H1 (cell line): Measurements from ENCODE around the gene EVI5. TPM values are rescaled to one million over a fixed set of nuclear protein-coding genes. Genes with fewer than 3 reads are reported as not detected.

Experiments used
- CTCF ChIA-PET: fragments of 300-600 bp; sonication (Branson Sonifier 250); formaldehyde crosslinking; loops from one replicate; lab custom pipeline; 2021; ENCODE audit not compliant: partially characterized antibody; lab: Charles Lee
- POLR2A ChIA-PET: fragments of 300-600 bp; sonication (Branson Sonifier 250); formaldehyde crosslinking; loops from one replicate; lab custom pipeline; 2021; ENCODE audit warnings: inconsistent platforms; ENCODE audit not compliant: partially characterized antibody; lab: Charles Lee
- DNase-seq, 2 experiments: peaks; one replicate each; pipeline versions ENCODE4 v3.0.0 to v3.0.0-alpha.2; 2010 to 2022; ENCODE audit warnings: low spot score in 2 of 2, low read depth in 1 of 2, mixed read lengths in 1 of 2
- FAIRE-seq: peaks from 2 replicates; lab custom pipeline; 2011; peaks lifted over from hg19 to GRCh38; lab: Jason Lieb, UNC
- H2AFZ ChIP-seq: 2 replicates; pipeline ENCODE4 v1.8.1; 2012; ENCODE audit warnings: low read length, inconsistent platforms
- H2AK5ac ChIP-seq: 2 replicates; pipeline ENCODE4 v1.6.1; 2013; ENCODE audit warnings: low read depth, low read length
- H2BK120ac ChIP-seq: replicated peaks from 2 replicates; pipeline ENCODE3; 2013; ENCODE audit warnings: low read depth, low read length, inconsistent platforms
- H2BK12ac ChIP-seq: 2 replicates; pipeline ENCODE4 v1.6.1; 2013; ENCODE audit warnings: low read depth, low read length
- H2BK15ac ChIP-seq: 2 replicates; pipeline ENCODE4 v1.6.1; 2013; ENCODE audit warnings: low read length
- H2BK20ac ChIP-seq: 2 replicates; pipeline ENCODE4 v1.6.1; 2013; ENCODE audit warnings: low read length
- H2BK5ac ChIP-seq: 2 replicates; pipeline ENCODE4 v1.6.1; 2013; ENCODE audit warnings: low read depth, low read length
- H3K14ac ChIP-seq: 2 replicates; pipeline ENCODE4 v1.6.1; 2013; ENCODE audit warnings: inconsistent platforms; ENCODE audit not compliant: insufficient read length
- H3K18ac ChIP-seq: 2 replicates; pipeline ENCODE4 v1.6.1; 2013; ENCODE audit warnings: low read length; ENCODE audit errors: extremely low read depth
- H3K23ac ChIP-seq: 2 replicates; pipeline ENCODE4 v1.6.1; 2013; ENCODE audit warnings: inconsistent platforms; ENCODE audit not compliant: insufficient read length
- H3K23me2 ChIP-seq: 2 replicates; pipeline ENCODE4 v1.6.1; 2013; ENCODE audit warnings: low read depth, low read length
- H3K27ac ChIP-seq: 2 replicates; pipeline ENCODE4 v1.6.1; 2011; ENCODE audit warnings: low read depth, low read length, inconsistent platforms
- H3K27me3 ChIP-seq, 4 experiments: replicated peaks in 1 of 4; 1 replicate in 1 of 4; 2 replicates in 3 of 4; pipeline versions ENCODE4 v1.6.1 to v1.8.1; 2011 to 2013; ENCODE audit warnings: low read length in 3 of 4, mild to moderate bottlenecking in 3 of 4, inconsistent platforms in 2 of 4, mixed read lengths in 2 of 4, moderate library complexity in 1 of 4; ENCODE audit not compliant: control insufficient read depth in 3 of 4, insufficient read depth in 3 of 4; ENCODE audit errors: extremely low read depth in 1 of 4
- H3K36me3 ChIP-seq, 4 experiments: 2 replicates each; pipeline versions ENCODE4 v1.6.1 to v1.8.1; 2011 to 2013; ENCODE audit warnings: mild to moderate bottlenecking in 4 of 4, low read length in 3 of 4, moderate library complexity in 2 of 4, control low read depth in 1 of 4, inconsistent platforms in 1 of 4; ENCODE audit not compliant: insufficient read depth in 4 of 4, control insufficient read depth in 2 of 4
- H3K4ac ChIP-seq: replicated peaks from 2 replicates; pipeline ENCODE3; 2013; ENCODE audit warnings: low read length, low read depth, mixed read lengths, inconsistent platforms; ENCODE audit not compliant: insufficient read length
- H3K4me1 ChIP-seq, 4 experiments: replicated peaks in 1 of 4; 1 replicate in 1 of 4; 2 replicates in 3 of 4; pipeline versions ENCODE4 v1.6.1 to v1.8.1; 2011 to 2013; ENCODE audit warnings: low read length in 3 of 4, inconsistent platforms in 2 of 4, mixed read lengths in 1 of 4; ENCODE audit not compliant: insufficient read depth in 4 of 4, control insufficient read depth in 3 of 4
- H3K4me2 ChIP-seq, 2 experiments: 2 replicates each; pipeline versions ENCODE4 v1.6.1 to v1.8.1; 2011 to 2013; ENCODE audit warnings: low read depth in 2 of 2, low read length in 2 of 2, control low read depth in 1 of 2, inconsistent platforms in 1 of 2, mild to moderate bottlenecking in 1 of 2; ENCODE audit not compliant: insufficient read depth in 1 of 2
- H3K4me3 ChIP-seq, 4 experiments: fragments of 200-600, 300-600 bp in 1 of 4; sonication (generic), shearing (Covaris generic), sonication (Bioruptor Twin) in 1 of 4; 2 replicates each; pipeline versions ENCODE4 v1.5.1 to v1.8.1; 2011 to 2016; ENCODE audit warnings: low read length in 4 of 4, low read depth in 3 of 4, control low read depth in 2 of 4, inconsistent platforms in 2 of 4, mild to moderate bottlenecking in 2 of 4, mixed read lengths in 1 of 4, moderate library complexity in 1 of 4; ENCODE audit not compliant: insufficient read depth in 2 of 4; ENCODE audit errors: extremely low read depth in 1 of 4
- H3K56ac ChIP-seq: replicated peaks from 2 replicates; pipeline ENCODE3; 2013; ENCODE audit warnings: low read depth, mild to moderate bottlenecking, mixed read lengths, low read length, inconsistent platforms; ENCODE audit not compliant: insufficient read length
- H3K79me1 ChIP-seq: 2 replicates; pipeline ENCODE4 v1.6.1; 2013; ENCODE audit warnings: low read depth, low read length, control low read depth
- H3K79me2 ChIP-seq, 2 experiments: 2 replicates each; pipeline versions ENCODE4 v1.6.1 to v1.8.1; 2012 to 2013; ENCODE audit warnings: low read length in 2 of 2, mild to moderate bottlenecking in 2 of 2, inconsistent platforms in 1 of 2; ENCODE audit not compliant: insufficient read depth in 2 of 2, control insufficient read depth in 1 of 2
- H3K9ac ChIP-seq, 4 experiments: replicated peaks in 1 of 4; 1 replicate in 1 of 4; 2 replicates in 3 of 4; pipeline versions ENCODE4 v1.6.1 to v1.8.1; 2011 to 2013; ENCODE audit warnings: low read depth in 3 of 4, low read length in 3 of 4, control low read depth in 2 of 4, mild to moderate bottlenecking in 2 of 4, moderate library complexity in 2 of 4, inconsistent platforms in 1 of 4; ENCODE audit errors: extremely low read depth in 1 of 4
- H3K9me3 ChIP-seq, 2 experiments: 2 replicates each; pipeline versions ENCODE4 v1.6.1 to v1.8.1; 2012 to 2013; ENCODE audit warnings: mild to moderate bottlenecking in 2 of 2, moderate library complexity in 2 of 2, control low read depth in 1 of 2, inconsistent platforms in 1 of 2, low read depth in 1 of 2, low read length in 1 of 2, mixed read lengths in 1 of 2; ENCODE audit not compliant: insufficient read depth in 2 of 2
- H4K20me1 ChIP-seq, 2 experiments: replicated peaks in 1 of 2; 2 replicates each; pipeline versions ENCODE3 to v1.8.1; 2011 to 2013; ENCODE audit warnings: inconsistent platforms in 2 of 2, low read length in 2 of 2, mild to moderate bottlenecking in 1 of 2; ENCODE audit not compliant: insufficient read depth in 2 of 2, control insufficient read depth in 1 of 2
- H4K5ac ChIP-seq: 2 replicates; pipeline ENCODE4 v1.6.1; 2013; ENCODE audit warnings: low read length, low read depth, mixed read lengths, inconsistent platforms; ENCODE audit not compliant: insufficient read length
- H4K8ac ChIP-seq: 2 replicates; pipeline ENCODE4 v1.8.0; 2013; ENCODE audit warnings: mild to moderate bottlenecking, moderate library complexity, low read length, inconsistent platforms; ENCODE audit not compliant: insufficient read depth; ENCODE audit errors: extremely low read depth
- H4K91ac ChIP-seq: replicated peaks from 2 replicates; pipeline ENCODE3; 2013; ENCODE audit warnings: low read length, mixed read lengths, inconsistent platforms; ENCODE audit not compliant: insufficient read length
- NRF1 ChIP-seq: IDR thresholded peaks from 2 replicates; pipeline ENCODE4 v1.6.1; 2011; ENCODE audit warnings: mild to moderate bottlenecking, low read depth, low read length, improper control_type of control experiment
- POLR2A ChIP-seq, 2 experiments: IDR thresholded peaks; 1 replicate in 1 of 2; 2 replicates in 1 of 2; pipeline ENCODE4 v1.6.1; 2011; ENCODE audit warnings: low read depth in 2 of 2, low read length in 2 of 2, mild to moderate bottlenecking in 2 of 2; ENCODE audit errors: control extremely low read depth in 1 of 2
- WGBS, 2 experiments: shearing (Covaris generic) in 1 of 2; methylation state at CpG; one replicate each; pipeline versions ENCODE4 v1.1.6 to v1.1.7; 2013 to 2015; ENCODE audit warnings: low lambda C conversion rate in 2 of 2, mixed read lengths in 2 of 2, inconsistent platforms in 1 of 2, low coverage in 1 of 2, missing lambda C conversion rate in 1 of 2; ENCODE audit not compliant: insufficient replicate concordance in 2 of 2, insufficient coverage in 1 of 2, insufficient read length in 1 of 2; ENCODE audit errors: extremely low coverage in 1 of 2, missing lambda C conversion rate in 1 of 2; 5-methylcytosine and 5-hydroxymethylcytosine counted together
- polyA plus RNA-seq, 7 experiments: library from polyadenylated mRNA; depleted of rRNA in 3 of 7; stranded (reverse) in 5 of 7; unstranded in 2 of 7; fragments of >200 nt in 5 of 7; fragments of 200-250 nt in 2 of 7; gene quantifications; 1 replicate in 5 of 7; 2 replicates in 1 of 7; 4 replicates in 1 of 7; pipeline versions ENCODE4 v1.2.1 to v1.2.3, GENCODE V29; 2011 to 2013; ENCODE audit warnings: missing spikeins in 2 of 7, mixed read lengths in 2 of 7
- total RNA-seq: library from RNA; stranded (reverse); fragmentation: NEBNext Ultra II Directional; extraction: Animal tissue kit (Norgen Biotek cat#: 25700); gene quantifications from 2 replicates; pipeline ENCODE4 v1.2.1, GENCODE V29; 2021

EVI5 gene
- total and polyA plus RNA-seq, 2 of the 8 experiments (the other 6 are each of a cell fraction or from before 2014, with no cell fraction given), result 1.7 to 13.7 TPM

GRCh38 chr1:92752719-92753118 is 32.2 kb downstream of the EVI5 start:
- no peaks in the 10 kb centered on the region for H3K27me3 ChIP-seq
- no peak overlapping the region for H3K56ac ChIP-seq
- H3K4me2 ChIP-seq, result no peak overlapping the region
- no peaks in the 10 kb centered on the region for H3K4me1 ChIP-seq
- 75% methylated on average over 3 of the region's 3 CpGs; no CpG with 5 or more reads in 1 of the 2 experiments for WGBS, 2 experiments
- no peak overlapping the region for H3K4ac ChIP-seq
- H4K20me1 ChIP-seq, result peaks cover 2 to 4% of the 10 kb centered on the region in 2 experiments
- H4K8ac ChIP-seq, result no peak overlapping the region
- H2BK120ac ChIP-seq, result no peak overlapping the region
- H3K9me3 ChIP-seq, result no peaks in the 10 kb centered on the region; a peak in 1 of 4 replicates
- H3K79me1 ChIP-seq, result peaks cover 2% of the 10 kb centered on the region; the same call in 1 of the 2 replicates
- no peak overlapping the region for H2BK5ac ChIP-seq
- H3K23me2 ChIP-seq, result no peaks in the 10 kb centered on the region
- ChIA-PET POLR2A (interaction anchor here (1.3 kb wide), 1 partner anchor 80 kb away, joined by 5 read pairs; no protein-coding TSS in a partner anchor), CTCF (interaction anchor here (0.6 to 4.3 kb wide), 2 partner anchors 66 to 87 kb away, joined by 3 to 23 read pairs; no protein-coding TSS in a partner anchor)
- no peak overlapping the region for H2BK20ac ChIP-seq
- H4K91ac ChIP-seq, result no peak overlapping the region
- peaks cover 0 to 5% of the 10 kb centered on the region in 2 experiments; a peak in 3 of 4 replicates for H3K79me2 ChIP-seq
- H2BK12ac ChIP-seq, result no peak overlapping the region
- H3K27ac ChIP-seq, result no peak overlapping the region
- H3K14ac ChIP-seq, result no peak overlapping the region
- H3K36me3 ChIP-seq, result no peaks in the 10 kb centered on the region
- H3K18ac ChIP-seq, result no peak overlapping the region
- no peak overlapping the region for H3K23ac ChIP-seq
- FAIRE-seq (no peak), DNase-seq (no peak)
- no peak overlapping the region for H3K4me3 ChIP-seq
- TF ChIP-seq POLR2A (IDR thresholded peaks at IDR 0.05; ENCODE audit: control extremely low read depth in 1 of 2, low read depth in 2 of 2, low read length in 2 of 2) (no peak), NRF1 (no peak)
- no peak overlapping the region for H3K9ac ChIP-seq
- no peak overlapping the region for H2AFZ ChIP-seq
- H2AK5ac ChIP-seq, result no peak overlapping the region
- no peak overlapping the region for H4K5ac ChIP-seq
- no peak overlapping the region for H2BK15ac ChIP-seq
